ENCODE measurements around the gene EXOSC2. TPM values are rescaled to one million over a fixed set of nuclear protein-coding genes. Genes with fewer than 3 reads are reported as not detected.

Gene EXOSC2
- total RNA-seq, 4 donors from 2014 or later: 2.4 to 59.3 (median 25.5) TPM

DNA sequence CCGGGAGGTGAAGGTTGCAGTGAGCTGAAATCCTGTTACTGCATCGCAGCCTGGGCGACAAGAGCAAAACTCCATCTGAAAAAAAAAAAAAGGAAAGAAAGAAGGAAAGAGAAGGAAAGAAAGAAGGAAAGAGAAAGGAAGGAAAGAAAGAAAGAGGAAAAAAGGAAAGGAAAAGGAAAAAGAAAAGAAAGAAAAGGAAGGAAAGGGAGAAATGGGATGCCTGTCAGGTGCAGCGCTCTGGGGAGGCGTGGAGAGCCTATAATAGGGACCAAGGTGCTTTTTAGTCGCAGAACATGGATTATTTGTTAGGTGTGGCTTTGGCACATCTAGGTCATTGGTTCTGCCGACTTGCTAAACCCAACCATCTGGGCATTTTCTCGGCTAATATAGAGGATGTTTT is 17.9 kb downstream of the EXOSC2 start:
- TF ChIP-seq POLR2A (IDR thresholded peaks at IDR 0.05): no peak
- TF ChIP-seq, protein P1, sequence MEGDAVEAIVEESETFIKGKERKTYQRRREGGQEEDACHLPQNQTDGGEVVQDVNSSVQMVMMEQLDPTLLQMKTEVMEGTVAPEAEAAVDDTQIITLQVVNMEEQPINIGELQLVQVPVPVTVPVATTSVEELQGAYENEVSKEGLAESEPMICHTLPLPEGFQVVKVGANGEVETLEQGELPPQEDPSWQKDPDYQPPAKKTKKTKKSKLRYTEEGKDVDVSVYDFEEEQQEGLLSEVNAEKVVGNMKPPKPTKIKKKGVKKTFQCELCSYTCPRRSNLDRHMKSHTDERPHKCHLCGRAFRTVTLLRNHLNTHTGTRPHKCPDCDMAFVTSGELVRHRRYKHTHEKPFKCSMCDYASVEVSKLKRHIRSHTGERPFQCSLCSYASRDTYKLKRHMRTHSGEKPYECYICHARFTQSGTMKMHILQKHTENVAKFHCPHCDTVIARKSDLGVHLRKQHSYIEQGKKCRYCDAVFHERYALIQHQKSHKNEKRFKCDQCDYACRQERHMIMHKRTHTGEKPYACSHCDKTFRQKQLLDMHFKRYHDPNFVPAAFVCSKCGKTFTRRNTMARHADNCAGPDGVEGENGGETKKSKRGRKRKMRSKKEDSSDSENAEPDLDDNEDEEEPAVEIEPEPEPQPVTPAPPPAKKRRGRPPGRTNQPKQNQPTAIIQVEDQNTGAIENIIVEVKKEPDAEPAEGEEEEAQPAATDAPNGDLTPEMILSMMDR (IDR thresholded peaks at IDR 0.05): no peak
- Histone ChIP-seq H3K27ac (no peak overlapping the region), H3K9me3 (no peaks in the 10 kb centered on the region), H3K36me3 (no peaks in the 10 kb centered on the region), H3K27me3 (no peaks in the 10 kb centered on the region), H3K4me3 (no peak overlapping the region), H3K4me1 (no peaks in the 10 kb centered on the region)
- DNase-seq: no peak
- intact Hi-C loops (cut with DNase I; ENCODE audit: low total_unique reads): no loop called here

DNA sequence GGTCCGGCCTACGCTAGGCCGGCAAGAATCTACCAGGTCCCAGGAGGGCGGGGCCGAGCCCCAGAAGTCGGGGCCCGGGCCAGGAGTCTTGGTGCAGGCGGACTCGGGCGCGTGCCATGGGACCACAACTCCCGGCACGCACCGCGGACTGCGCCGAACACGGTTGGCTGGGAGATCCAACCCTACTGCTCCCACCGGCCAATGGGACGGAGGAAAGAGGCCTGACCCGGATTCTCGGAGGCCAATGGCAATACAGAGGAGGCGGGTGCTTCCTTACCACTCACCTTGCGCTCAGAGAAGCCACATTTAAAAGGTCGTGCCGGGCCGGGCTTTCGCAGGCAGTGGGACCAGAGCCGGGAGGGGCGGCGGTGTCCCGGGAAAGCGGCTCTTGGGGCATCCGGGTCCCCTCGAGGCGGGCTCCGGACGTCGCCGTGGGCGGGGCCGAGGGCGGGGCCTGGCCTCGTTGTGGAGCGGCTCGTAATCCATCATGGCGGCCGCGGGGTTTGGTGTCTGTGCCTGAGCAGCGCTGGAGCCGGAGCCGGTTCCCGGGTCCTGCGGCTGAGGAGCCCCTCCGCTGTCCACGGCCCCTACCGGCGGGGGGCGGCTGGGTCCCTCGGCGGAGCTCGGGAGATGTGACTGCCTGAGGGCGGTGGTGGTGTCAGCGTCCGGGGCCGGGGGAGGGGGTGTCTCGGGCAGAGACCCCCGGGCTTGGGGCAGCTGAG is 19.1 kb downstream of the EXOSC2 start:
- Histone ChIP-seq H3K27ac (peak overlapping the region; percentile 93 to 97), H3K36me3 (no peaks in the 10 kb centered on the region), H3K9me3 (no peaks in the 10 kb centered on the region), H3K4me1 (no peaks in the 10 kb centered on the region), H3K27me3 (no peaks in the 10 kb centered on the region), H3K4me3 (peak overlapping the region; percentile 94 to 100)
- intact Hi-C loops (cut with DNase I; ENCODE audit: low total_unique reads): no loop called here
- TF ChIP-seq, protein P1 (IDR thresholded peaks at IDR 0.05): peak in 1 of 4 experiments; percentile 7
- TF ChIP-seq POLR2A (IDR thresholded peaks at IDR 0.05): peak; percentile 66 to 74
- peak; percentile 98 to 99 for DNase-seq

GRCh38 chr9:130713286-130713960 is 19.8 kb downstream of the EXOSC2 start:
- Histone ChIP-seq H3K36me3 (no peaks in the 10 kb centered on the region), H3K27ac (peak overlapping the region; percentile 93 to 97), H3K27me3 (no peaks in the 10 kb centered on the region), H3K9me3 (no peaks in the 10 kb centered on the region), H3K4me1 (no peaks in the 10 kb centered on the region), H3K4me3 (peak overlapping the region; percentile 94 to 100)
- DNase-seq: peak in 1 of 2 donors; percentile 40
- no peak for TF ChIP-seq POLR2A (IDR thresholded peaks at IDR 0.05)
- TF ChIP-seq, protein P1 (IDR thresholded peaks at IDR 0.05): no peak
- intact Hi-C loops (cut with DNase I; ENCODE audit: low total_unique reads): no loop called here

GRCh38 chr9:130714586-130715110 is 21.1 kb downstream of the EXOSC2 start:
- Histone ChIP-seq H3K9me3 (no peaks in the 10 kb centered on the region), H3K36me3 (no peaks in the 10 kb centered on the region), H3K27me3 (no peaks in the 10 kb centered on the region), H3K4me3 (peak overlapping the region; percentile 14 to 94), H3K4me1 (no peaks in the 10 kb centered on the region), H3K27ac (peak overlapping the region in 1 of 2 donors; percentile 97)
- DNase-seq: no peak
- TF ChIP-seq POLR2A (IDR thresholded peaks at IDR 0.05): no peak
- TF ChIP-seq, protein P1 (IDR thresholded peaks at IDR 0.05): no peak
- intact Hi-C loops (cut with DNase I; ENCODE audit: low total_unique reads): no loop called here

DNA sequence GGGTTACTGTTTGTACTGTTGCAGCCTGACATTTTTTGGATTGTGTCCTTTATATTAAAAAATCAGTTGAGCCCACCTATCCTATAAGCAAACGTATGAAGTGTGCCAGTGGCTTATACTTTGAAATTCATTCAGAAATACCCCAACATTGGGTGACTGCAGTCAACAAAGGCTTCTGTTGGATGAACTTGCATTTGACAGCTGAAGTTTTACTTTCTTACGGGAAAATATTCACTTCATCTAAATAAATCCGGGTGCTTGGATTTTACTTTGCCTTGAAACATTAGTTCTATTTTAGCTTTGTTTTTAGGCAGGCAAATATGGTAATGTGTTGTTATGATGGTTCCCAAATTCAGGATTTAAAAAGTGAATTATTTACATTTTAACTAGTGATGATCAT is 21.7 kb downstream of the EXOSC2 start:
- no peaks in the 10 kb centered on the region for H3K4me1 ChIP-seq
- no peak for DNase-seq
- intact Hi-C loops (cut with DNase I; ENCODE audit: low total_unique reads): no loop called here
- no peaks in the 10 kb centered on the region for H3K27me3 ChIP-seq
- H3K36me3 ChIP-seq: no peaks in the 10 kb centered on the region
- H3K27ac ChIP-seq: no peak overlapping the region
- no peaks in the 10 kb centered on the region for H3K9me3 ChIP-seq
- no peak for TF ChIP-seq POLR2A (IDR thresholded peaks at IDR 0.05)
- TF ChIP-seq, protein P1 (IDR thresholded peaks at IDR 0.05): no peak
- peak overlapping the region; percentile 14 to 94 for H3K4me3 ChIP-seq

Measured in uterus (tissue), 4 donors.